ENCODE data around the gene POU6F2.

GRCh38 chr7:39075210-39075609 is 97.5 kb downstream of the POU6F2 start:
- no peak for TF ChIP-seq CTCF (conservative IDR thresholded peaks at IDR 0.05 in 1 of 2, IDR thresholded peaks at IDR 0.05 in 1 of 2; ENCODE audit: low read depth in 1 of 2, low read length in 2 of 2)
- TF ChIP-seq EZH2 (IDR thresholded peaks at IDR 0.05; ENCODE audit: low read length, missing control alignments): no peak

Measured in fibroblast of lung (primary cell).